Measurements from ENCODE around the gene NLRC5.

Gene NLRC5

DNA sequence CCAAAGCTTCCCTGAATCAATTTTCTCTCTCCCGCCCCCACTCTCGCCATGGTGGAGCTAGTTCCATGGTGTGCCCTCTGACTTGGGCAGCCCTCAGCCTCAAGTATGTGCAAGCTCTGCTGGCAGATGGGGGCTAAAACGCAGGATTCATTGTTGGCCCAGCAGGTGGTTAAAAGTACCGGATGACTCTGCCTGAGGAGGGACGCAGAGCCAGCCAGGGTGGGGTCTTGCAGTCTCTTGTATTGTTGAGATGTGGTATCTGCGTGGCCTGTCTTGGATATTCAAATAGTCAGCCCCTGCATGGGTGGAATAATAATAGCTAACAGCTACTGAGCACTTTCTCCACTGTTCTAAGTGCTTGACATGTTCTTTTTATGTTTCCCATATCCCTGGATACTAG lies 66.3 kb downstream of the NLRC5 start:
- TF ChIP-seq CTCF (IDR thresholded peaks at IDR 0.05), result no peak

GRCh38 chr16:57058291-57058861 lies 69.0 kb downstream of the NLRC5 start:
- no peak for TF ChIP-seq CTCF (IDR thresholded peaks at IDR 0.05)

- TF ChIP-seq CTCF (IDR thresholded peaks at IDR 0.05), result no peak
These were observed 71.1 kb downstream of the NLRC5 start for GRCh38 chr16:57060323-57061083.

GRCh38 chr16:57061084-57061905 lies 71.9 kb downstream of the NLRC5 start:
- TF ChIP-seq CTCF (IDR thresholded peaks at IDR 0.05), result no peak

DNA sequence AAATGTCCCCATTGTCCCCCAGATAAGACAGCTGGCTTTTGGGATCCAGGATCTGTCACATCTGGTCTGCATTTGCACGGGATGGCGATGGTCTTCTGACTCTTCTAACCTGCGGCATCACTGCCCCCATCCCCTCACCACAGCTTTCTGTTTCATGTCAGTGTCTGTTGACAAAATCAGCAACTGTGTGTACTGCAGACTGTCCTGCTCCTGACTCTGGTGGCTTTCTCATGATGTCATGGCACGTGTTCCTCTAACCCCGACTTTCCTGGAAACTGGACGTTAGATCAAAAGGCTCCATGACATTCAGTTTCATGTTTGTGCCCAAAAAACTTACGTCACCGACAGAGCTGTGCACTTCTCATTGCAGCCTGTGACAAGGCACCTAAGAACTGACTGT lies 73.0 kb downstream of the NLRC5 start:
- no peak for TF ChIP-seq CTCF (IDR thresholded peaks at IDR 0.05)

- TF ChIP-seq CTCF (IDR thresholded peaks at IDR 0.05), result no peak
These were observed 75.6 kb downstream of the NLRC5 start for GRCh38 chr16:57064995-57065394.

DNA sequence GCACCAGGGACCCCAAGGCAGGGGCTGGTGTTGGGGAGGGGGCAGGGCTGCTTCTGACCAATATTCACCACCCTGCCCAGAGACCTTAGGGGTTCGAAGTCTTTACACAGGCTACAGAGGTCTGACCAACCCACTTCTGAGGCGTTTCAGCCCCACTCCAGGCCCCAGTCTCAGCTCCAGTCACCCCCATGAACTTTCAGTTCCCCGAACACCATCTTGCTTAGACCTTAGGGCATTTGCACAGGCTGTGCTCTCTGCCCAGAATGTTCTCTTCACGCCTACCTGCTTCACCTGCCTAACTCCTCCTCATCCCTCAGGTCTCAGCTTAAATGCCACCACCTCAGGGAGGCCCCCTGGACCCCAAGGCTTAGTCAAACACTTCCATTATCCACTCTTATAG lies 77.3 kb downstream of the NLRC5 start:
- TF ChIP-seq CTCF (IDR thresholded peaks at IDR 0.05), result no peak
